ENCODE results near the gene PRSS50.

The PRSS50 gene

GRCh38 chr3:46695177-46695961, 22.3 kb downstream of the PRSS50 start:
- H3K4me3 ChIP-seq (ENCODE audit: low read depth in 1 of 2, low read length in 2 of 2): no peak overlapping the region; a peak in 1 of 4 replicates

GRCh38 chr3:46694520-46694919, 23.1 kb downstream of the PRSS50 start:
- H3K4me1 ChIP-seq (ENCODE audit: insufficient read depth, low read length): peaks cover 27% of the 10 kb centered on the region
- H3K27ac ChIP-seq (ENCODE audit: low read length): peak overlapping the region; percentile 84
- TF ChIP-seq CTCF (IDR thresholded peaks at IDR 0.05; ENCODE audit: borderline replicate concordance, extremely low read depth, low read length, poor library complexity, severe bottlenecking): no peak
- no peak for TF ChIP-seq EZH2 (IDR thresholded peaks at IDR 0.05; ENCODE audit: borderline replicate concordance, low read depth, low read length, severe bottlenecking)
- no peaks in the 10 kb centered on the region for H3K27me3 ChIP-seq (ENCODE audit: insufficient read depth, low read length, poor library complexity)
- no peaks in the 10 kb centered on the region for H4K20me1 ChIP-seq (ENCODE audit: insufficient read depth, low read length)
- no peak for DNase-seq
- H3K36me3 ChIP-seq (ENCODE audit: insufficient read depth, low read length): no peaks in the 10 kb centered on the region
- H3K79me2 ChIP-seq (ENCODE audit: insufficient read depth, low read length): no peaks in the 10 kb centered on the region
- no peaks in the 10 kb centered on the region for H3K9me3 ChIP-seq (ENCODE audit: insufficient read depth, low read length, severe bottlenecking)
- H2AFZ ChIP-seq (ENCODE audit: low read depth, low read length): peak overlapping the region; percentile 75
- ATAC-seq (ENCODE audit: insufficient read depth, low read depth): no peak
- no peak overlapping the region for H3K4me3 ChIP-seq (ENCODE audit: low read depth in 1 of 2, low read length in 2 of 2)
- H3K9ac ChIP-seq (ENCODE audit: low read depth, low read length): peak overlapping the region; percentile 41
- H3K4me2 ChIP-seq (ENCODE audit: insufficient read depth, low read length): no peak overlapping the region; the same call in 1 of the 2 replicates

More at GRCh38 chr3:46695177-46695961, 22.3 kb downstream of the PRSS50 start:
- Histone ChIP-seq H3K27ac (ENCODE audit: low read length) (peak overlapping the region; percentile 84), H3K4me1 (ENCODE audit: insufficient read depth, low read length) (peaks cover 27% of the 10 kb centered on the region), H3K36me3 (ENCODE audit: insufficient read depth, low read length) (no peaks in the 10 kb centered on the region), H3K27me3 (ENCODE audit: insufficient read depth, low read length, poor library complexity) (no peaks in the 10 kb centered on the region), H3K9me3 (ENCODE audit: insufficient read depth, low read length, severe bottlenecking) (no peaks in the 10 kb centered on the region), H3K9ac (ENCODE audit: low read depth, low read length) (peak overlapping the region; percentile 41), H4K20me1 (ENCODE audit: insufficient read depth, low read length) (no peaks in the 10 kb centered on the region), H2AFZ (ENCODE audit: low read depth, low read length) (peak overlapping the region; percentile 75), H3K79me2 (ENCODE audit: insufficient read depth, low read length) (no peaks in the 10 kb centered on the region), H3K4me2 (ENCODE audit: insufficient read depth, low read length) (peak overlapping the region; percentile 20)
- peak; percentile 85 for DNase-seq
- peak; percentile 91 for ATAC-seq (ENCODE audit: insufficient read depth, low read depth)
- TF ChIP-seq CTCF (IDR thresholded peaks at IDR 0.05; ENCODE audit: borderline replicate concordance, extremely low read depth, low read length, poor library complexity, severe bottlenecking): peak; percentile 74
- no peak for TF ChIP-seq EZH2 (IDR thresholded peaks at IDR 0.05; ENCODE audit: borderline replicate concordance, low read depth, low read length, severe bottlenecking)

- Histone ChIP-seq H3K9ac (ENCODE audit: low read depth, low read length) (no peak overlapping the region), H2AFZ (ENCODE audit: low read depth, low read length) (no peak overlapping the region), H4K20me1 (ENCODE audit: insufficient read depth, low read length) (no peaks in the 10 kb centered on the region), H3K4me3 (ENCODE audit: low read depth in 1 of 2, low read length in 2 of 2) (no peak overlapping the region), H3K4me1 (ENCODE audit: insufficient read depth, low read length) (peaks cover 27% of the 10 kb centered on the region), H3K36me3 (ENCODE audit: insufficient read depth, low read length) (no peaks in the 10 kb centered on the region), H3K9me3 (ENCODE audit: insufficient read depth, low read length, severe bottlenecking) (no peaks in the 10 kb centered on the region), H3K79me2 (ENCODE audit: insufficient read depth, low read length) (no peaks in the 10 kb centered on the region), H3K27me3 (ENCODE audit: insufficient read depth, low read length, poor library complexity) (no peaks in the 10 kb centered on the region), H3K27ac (ENCODE audit: low read length) (peak overlapping the region; percentile 84; the same call in 1 of the 2 replicates), H3K4me2 (ENCODE audit: insufficient read depth, low read length) (no peak overlapping the region)
- no peak for TF ChIP-seq CTCF (IDR thresholded peaks at IDR 0.05; ENCODE audit: borderline replicate concordance, extremely low read depth, low read length, poor library complexity, severe bottlenecking)
- TF ChIP-seq EZH2 (IDR thresholded peaks at IDR 0.05; ENCODE audit: borderline replicate concordance, low read depth, low read length, severe bottlenecking): no peak
- DNase-seq (no peak), ATAC-seq (ENCODE audit: insufficient read depth, low read depth) (no peak)
These were observed 23.8 kb downstream of the PRSS50 start for GRCh38 chr3:46693892-46694226.
